GM19467 (cell line): ENCODE data around the gene NDUFB5.

ENCODE experiments used
- ATAC-seq: cut with Tn5 transposase; IDR thresholded peaks from one replicate; pipeline ENCODE4 v1.9.1; 2021; ENCODE audit warnings: mild to moderate bottlenecking, moderate library complexity; ENCODE audit not compliant: unreplicated experiment

NDUFB5 gene

DNA sequence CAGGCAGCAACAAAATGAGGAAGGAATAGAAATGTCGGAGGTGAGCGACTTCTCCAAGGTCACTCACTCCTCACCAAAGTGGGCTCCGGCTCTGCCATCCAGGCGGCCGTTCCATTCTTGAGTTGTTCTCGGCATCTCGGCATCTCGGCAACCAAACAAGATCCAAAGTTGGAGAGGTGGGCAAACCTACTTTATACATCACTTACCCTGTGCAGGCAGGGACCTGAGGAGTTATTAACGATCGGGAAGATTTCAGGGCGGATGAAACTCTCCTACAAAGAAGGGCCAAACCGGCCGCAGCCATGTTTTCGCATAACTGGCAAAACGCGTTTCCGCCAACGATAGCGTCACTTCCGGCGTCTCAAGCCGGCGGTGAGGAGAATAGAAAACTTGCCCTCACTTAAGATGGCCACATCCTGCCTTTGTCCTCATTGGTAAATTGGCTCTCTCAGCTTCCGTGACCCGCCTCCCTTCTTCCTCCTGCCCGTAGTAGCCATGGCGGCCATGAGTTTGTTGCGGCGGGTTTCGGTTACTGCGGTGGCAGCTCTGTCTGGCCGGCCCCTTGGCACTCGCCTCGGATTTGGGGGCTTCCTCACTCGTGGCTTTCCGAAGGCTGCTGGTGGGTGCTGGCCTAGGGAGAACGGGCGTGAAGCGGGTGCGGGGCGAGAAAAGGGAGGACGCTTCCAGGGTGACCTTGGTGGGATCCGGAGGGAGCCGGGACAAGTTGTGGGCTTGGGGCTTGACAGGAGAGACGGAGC lies at the start of gene NDUFB5, which contains the start of gene MRPL47:
Gene NDUFB5 (plus strand): TSS at position 474 of the 758 bp plus-strand sequence. CDS start 22 bp downstream, at position 496.
Gene MRPL47 (minus strand): TSS at position 318 of the 758 bp plus-strand sequence. CDS start 14 bp downstream, at position 304.
- peak; percentile 95 for ATAC-seq

GRCh38 chr3:179558742-179559364 lies 45.7 kb upstream of the NDUFB5 start:
- ATAC-seq, result no peak

- ATAC-seq, result no peak
Observed at GRCh38 chr3:179560791-179561190, 43.8 kb upstream of the NDUFB5 start.

DNA sequence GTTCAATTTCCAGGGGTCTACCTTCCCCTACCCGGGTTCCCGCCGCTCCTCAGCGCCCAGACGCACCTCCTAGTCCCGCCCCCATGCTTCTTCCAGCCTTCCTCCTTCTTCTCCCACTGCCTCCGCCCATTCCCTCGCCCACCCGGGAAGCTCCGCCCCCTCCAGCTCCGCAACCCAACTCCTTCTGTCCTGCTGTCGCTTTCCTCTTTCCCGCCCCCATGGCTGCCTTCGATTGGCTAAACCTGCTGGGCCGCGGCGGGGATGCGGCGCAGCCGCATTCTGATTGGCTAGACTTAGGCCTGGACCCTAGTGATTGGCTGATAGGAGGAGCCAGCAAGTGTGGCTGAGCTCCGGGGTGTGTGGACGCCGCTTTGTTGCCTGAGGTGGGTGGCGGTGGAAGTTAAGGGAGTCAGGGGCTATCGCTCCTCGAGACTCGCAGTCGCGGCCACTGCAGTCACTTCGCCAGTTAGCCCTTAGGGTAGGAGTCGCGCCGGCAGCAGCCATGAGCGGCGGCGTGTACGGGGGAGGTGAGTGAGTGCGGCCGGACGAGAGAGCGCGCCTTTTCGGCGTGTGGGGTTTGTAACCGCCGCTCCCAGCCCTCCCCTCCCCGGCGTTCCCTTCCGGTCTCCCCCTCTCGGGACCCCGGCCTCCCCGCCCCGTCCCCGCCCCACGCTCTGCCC lies 41.9 kb upstream of the NDUFB5 start, which contains the start of gene ACTL6A:
Gene ACTL6A (plus strand): TSS at position 336 of the 680 bp plus-strand sequence. CDS start 167 bp downstream, at position 503.
- ATAC-seq, result peak; percentile 95

GRCh38 chr3:179563271-179563783 lies 41.3 kb upstream of the NDUFB5 start:
- ATAC-seq, result peak; percentile 43

GRCh38 chr3:179565496-179565895 lies 39.1 kb upstream of the NDUFB5 start:
- ATAC-seq, result no peak

DNA sequence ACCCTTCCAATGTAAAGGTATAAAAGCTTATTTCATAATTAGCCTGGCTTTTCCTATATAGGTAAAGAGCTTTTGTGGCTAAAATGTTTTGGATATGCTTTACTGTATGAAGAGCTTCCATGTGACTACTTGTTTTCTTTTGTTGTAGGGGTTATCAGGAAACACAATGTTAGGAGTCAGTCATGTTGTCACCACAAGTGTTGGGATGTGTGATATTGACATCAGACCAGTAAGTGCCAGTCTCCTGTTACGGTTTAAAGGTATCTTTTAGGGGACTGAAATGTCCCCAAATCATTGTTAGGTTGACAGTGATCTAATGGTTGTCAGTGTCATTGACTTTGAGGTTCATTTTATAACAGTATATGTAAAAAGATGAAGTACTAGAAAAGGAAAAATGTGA lies 23.6 kb upstream of the NDUFB5 start:
- no peak for ATAC-seq

DNA sequence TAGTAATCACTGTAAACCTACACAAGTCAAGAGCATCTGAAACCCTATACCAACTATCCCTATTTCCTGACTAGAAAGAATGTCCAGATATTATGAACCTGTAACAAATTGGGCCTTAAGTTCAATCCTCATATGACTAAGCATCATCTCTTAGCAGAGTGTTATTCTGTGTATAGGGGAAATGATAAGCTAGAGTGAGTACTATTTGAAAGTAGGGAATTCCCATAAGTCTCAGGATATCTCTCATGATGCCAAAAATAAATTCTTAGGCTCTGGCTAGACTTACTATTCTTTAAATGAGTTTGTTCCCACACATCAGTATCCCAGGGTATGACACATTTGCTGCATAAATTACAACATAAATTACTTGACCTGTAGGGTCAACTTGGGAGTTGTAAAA lies 15.5 kb upstream of the NDUFB5 start:
- no peak for ATAC-seq

GRCh38 chr3:179590669-179591068 lies 13.9 kb upstream of the NDUFB5 start:
- no peak for ATAC-seq

DNA sequence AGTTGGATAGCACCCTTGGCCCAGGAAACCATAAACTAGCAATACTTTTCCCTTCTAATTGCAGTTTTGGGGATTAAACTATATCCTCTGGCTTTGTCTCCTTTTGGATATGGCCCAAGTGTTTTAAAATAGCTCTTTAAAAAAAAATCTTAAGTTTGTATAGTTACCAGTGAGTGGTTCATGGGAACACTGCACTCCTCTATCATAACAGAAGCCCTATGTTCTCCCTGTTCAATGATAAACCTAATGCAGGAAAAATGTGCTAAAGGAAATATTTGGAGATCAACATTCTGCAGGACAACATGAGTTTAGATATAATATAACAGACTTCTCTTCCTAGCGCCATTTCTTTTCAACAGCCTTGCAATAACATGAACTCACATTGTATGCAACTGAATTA lies 13.3 kb upstream of the NDUFB5 start:
- no peak for ATAC-seq

- ATAC-seq, result no peak
Observed at GRCh38 chr3:179599531-179599930, 5.1 kb upstream of the NDUFB5 start.

DNA sequence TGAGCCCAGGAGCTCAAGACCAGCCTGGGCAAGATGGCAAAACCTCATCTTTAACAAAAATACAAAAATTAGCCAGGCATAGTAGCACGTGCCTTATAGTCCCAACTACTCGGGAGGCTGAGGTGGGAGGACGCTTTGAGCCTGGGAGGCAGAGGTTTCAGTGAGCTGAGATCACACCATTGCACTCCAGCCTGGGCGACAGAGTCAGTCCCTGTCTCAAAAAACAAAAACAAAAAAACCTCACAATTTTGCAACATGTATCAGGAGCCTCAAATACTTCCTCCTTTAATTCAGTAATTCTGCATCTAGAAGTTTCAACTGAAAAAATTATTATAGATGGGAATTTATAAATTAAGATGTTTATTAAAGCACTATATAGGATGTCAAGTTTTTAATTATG lies 1.3 kb upstream of the NDUFB5 start:
- ATAC-seq, result no peak

DNA sequence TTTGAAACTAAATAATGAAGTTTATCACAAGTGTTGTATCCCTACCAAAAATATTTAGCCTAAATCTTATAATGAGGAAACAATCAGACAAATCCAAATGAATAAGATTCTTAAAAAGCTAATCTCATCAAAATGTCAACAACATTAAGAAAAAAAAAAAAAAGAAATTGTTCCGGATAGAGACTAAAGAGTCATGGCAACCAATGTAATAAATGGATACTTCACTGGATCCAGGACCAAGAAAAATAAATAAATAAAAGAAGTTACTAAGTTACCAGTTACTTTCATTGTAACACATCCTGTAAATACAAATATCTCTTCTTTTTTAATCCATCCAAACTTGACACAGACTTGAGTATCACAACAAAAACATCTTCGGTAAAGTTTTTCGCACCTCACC lies 763 bp upstream of the NDUFB5 start:
- ATAC-seq, result no peak

DNA sequence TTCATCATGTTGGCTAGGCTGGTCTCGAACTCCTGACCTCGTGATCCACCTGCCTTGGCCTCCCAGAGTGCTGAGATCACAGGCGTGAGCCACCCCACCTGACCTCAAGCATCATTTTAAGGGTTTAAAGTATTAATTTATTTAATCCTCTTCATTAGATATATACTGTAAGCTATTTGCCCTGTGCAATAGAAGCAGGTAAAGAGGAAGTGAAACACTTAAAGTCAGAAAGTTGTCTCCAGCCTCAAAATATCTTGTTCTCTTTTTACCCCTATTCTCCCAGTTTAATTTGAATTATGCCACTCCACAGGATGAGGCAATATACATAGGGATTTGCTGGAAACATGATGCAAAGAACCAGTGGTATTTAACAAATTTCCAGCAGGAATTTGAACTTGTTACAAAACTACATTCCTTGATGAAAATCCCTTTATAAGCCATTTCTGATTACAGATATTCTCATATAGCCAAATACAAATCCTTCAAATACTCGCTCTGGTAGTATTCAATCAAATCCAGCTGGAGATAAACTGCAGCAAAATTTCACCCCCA lies 2.0 kb downstream of the NDUFB5 start:
- ATAC-seq, result no peak

DNA sequence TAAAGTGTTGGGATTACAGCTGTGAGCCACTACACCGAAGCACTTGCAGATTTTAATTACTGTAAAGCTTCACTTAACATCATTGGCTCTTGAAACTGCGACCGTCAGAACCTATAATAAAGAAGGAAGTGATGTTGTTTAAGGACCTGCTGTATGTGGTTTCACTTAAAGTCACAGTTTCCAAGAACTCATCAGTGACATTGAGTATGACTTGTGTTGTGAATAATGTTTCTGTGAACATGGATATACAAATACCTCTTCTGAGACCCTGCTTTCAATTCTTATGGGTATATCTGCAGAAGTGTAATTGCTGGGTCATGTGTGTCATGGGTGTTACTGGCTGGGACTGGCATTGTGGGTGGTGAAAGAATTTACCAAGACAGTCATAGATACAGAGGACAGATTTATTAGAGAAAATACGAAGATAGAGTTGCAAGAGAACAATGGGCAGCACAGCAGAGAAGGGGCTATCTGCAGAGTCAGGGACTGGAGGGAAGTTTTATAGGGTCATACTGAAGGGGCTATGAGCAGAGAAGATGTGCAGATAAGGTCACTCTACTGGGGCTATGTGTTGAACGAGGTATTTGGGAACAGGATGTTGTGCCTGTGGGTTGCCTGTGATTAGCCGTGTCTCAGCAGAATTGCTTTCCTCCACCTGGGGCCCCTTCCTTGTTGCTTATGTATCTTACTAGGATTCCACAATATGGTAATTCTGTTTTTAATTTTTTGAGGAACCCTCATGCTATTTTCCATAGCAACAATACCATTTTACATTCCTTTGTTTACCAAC lies 4.5 kb downstream of the NDUFB5 start:
- ATAC-seq, result peak; percentile 42

DNA sequence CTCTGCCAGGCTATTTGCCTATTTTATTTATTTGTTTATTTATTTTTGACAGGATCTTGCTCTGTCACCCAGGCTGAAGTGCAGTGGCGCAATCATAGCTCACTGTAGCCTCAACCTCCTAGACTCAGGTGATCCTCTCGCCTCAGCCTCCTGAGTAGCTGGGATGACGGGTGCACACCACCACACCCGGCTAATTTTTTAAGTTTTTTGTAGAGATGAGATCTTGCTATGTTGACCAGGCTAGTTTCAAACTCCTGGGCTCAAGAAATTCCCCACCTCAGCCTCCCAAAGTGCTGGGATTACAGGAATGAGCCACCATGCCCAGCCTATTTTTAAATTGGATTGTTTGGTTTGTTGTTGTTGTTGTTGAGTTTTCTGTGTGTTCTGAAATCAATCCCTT lies 5.5 kb downstream of the NDUFB5 start:
- no peak for ATAC-seq

GRCh38 chr3:179613807-179614206 lies 9.2 kb downstream of the NDUFB5 start:
- no peak for ATAC-seq

DNA sequence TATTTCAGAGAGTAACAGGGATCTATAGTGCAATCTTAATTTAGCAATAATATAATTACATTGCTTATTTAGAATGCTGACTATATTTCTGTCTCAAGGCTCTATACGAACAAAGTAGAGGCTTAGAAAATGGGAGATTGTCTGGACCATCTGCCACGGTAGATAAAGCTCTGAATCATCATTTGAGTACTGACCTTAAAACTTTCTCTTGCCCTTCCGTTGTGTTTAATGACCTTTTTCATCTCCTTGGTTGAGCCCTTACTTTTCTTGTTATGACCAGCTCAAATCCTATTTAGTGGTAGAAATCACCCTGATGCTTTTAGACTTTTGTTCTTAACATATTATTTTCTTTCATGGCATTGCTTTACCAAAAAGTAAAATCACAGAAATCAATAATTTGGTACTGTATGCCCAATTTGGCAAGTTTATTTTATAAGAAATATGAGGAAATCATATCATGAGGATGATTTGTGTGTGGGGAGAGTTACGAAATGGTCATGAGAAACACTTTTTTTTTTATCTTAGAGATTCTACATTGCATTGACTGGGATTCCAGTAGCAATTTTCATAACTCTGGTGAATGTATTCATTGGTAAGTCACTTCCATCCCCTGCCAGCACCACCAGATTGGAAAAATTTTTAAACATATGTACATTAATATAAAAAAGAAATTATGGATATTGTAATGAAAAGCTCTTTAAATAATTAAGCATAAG lies 11.0 kb downstream of the NDUFB5 start:
- no peak for ATAC-seq

- no peak for ATAC-seq
Observed at GRCh38 chr3:179622023-179622422, 17.4 kb downstream of the NDUFB5 start.

DNA sequence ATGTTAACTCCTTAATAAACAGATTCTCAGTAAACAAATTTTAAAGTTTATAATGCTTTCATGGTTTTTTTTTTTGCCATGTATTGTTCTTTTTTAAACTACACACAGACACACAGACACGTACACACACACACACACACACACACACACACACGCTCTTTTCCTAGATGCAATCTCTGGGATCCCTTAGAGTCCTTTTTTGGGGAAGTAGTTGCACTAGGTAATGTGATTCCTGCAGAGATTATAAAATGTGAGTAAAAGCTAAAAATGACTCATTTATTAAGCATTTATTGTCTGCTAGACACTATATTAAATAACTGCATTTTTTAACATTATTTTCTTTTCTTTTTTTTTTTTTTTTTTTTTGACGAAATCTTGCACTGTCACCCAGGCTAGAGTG lies 19.9 kb downstream of the NDUFB5 start:
- no peak for ATAC-seq
